ENCODE results near the gene B4GALT7. TPM values are rescaled to one million over a fixed set of nuclear protein-coding genes. Genes with fewer than 3 reads are reported as not detected.
"Not testable (repeated sequence)": the region's sequence is repeated elsewhere in the genome, so short reads cannot be mapped to it uniquely, and the experiment has no call there.

Gene B4GALT7
- total and polyA plus RNA-seq, 10 donors, result 22.7 to 43.8 (median 32.8) TPM

GRCh38 chr5:177557796-177558195 is 42.1 kb upstream of the B4GALT7 start:
- Histone ChIP-seq H3K27ac (no peak overlapping the region), H3K4me3 (no peak overlapping the region), H3K27me3 (replicated peaks in 1 of 7) (no peaks in the 10 kb centered on the region), H3K4me1 (peaks cover 12 to 24% (median 17%) of the 10 kb centered on the region in 6 donors), H3K9me3 (peaks cover 0 to 7% (median 0%) of the 10 kb centered on the region in 8 donors), H3K36me3 (no peaks in the 10 kb centered on the region)
- TF ChIP-seq POLR2A (IDR thresholded peaks at IDR 0.05) (no peak), POLR2AphosphoS5 (IDR thresholded peaks at IDR 0.05) (no peak), CTCF (IDR thresholded peaks at IDR 0.05 in 8 of 11, conservative IDR thresholded peaks at IDR 0.05 in 3 of 11) (no peak)
- no peak for DNase-seq
- intact Hi-C loops (cut with DNase I; ENCODE audit: low total_unique reads), result no loop called here
- 84 to 89% (median 88%) methylated on average over 5 of the region's 5 CpGs for WGBS, 5 donors

- H3K9me3 ChIP-seq; H3K36me3 ChIP-seq; H3K27ac ChIP-seq; H3K27me3 ChIP-seq (replicated peaks in 1 of 7); intact Hi-C loops (cut with DNase I; ENCODE audit: low total_unique reads); H3K4me3 ChIP-seq; DNase-seq: not testable (repeated sequence)
- peaks cover 3 to 12% (median 7%) of the 10 kb centered on the region in 6 donors for H3K4me1 ChIP-seq
- WGBS, 5 donors, result 63 to 77% (median 66%) methylated on average over 7 to 8 of the region's 8 CpGs
These were observed 40.4 kb upstream of the B4GALT7 start for GRCh38 chr5:177559446-177559941.

GRCh38 chr5:177565046-177565445 is 34.9 kb upstream of the B4GALT7 start:
- Histone ChIP-seq H3K4me1 (no peaks in the 10 kb centered on the region), H3K36me3 (no peaks in the 10 kb centered on the region), H3K4me3 (no peak overlapping the region), H3K27me3 (replicated peaks in 1 of 7) (peaks cover 0 to 21% (median 0%) of the 10 kb centered on the region in 7 donors), H3K27ac (no peak overlapping the region), H3K9me3 (peaks cover 0 to 7% (median 0%) of the 10 kb centered on the region in 8 donors)
- TF ChIP-seq CTCF (IDR thresholded peaks at IDR 0.05 in 8 of 11, conservative IDR thresholded peaks at IDR 0.05 in 3 of 11), result no peak
- no peak for TF ChIP-seq POLR2AphosphoS5 (IDR thresholded peaks at IDR 0.05)
- no peak for TF ChIP-seq POLR2A (IDR thresholded peaks at IDR 0.05)
- intact Hi-C loops (cut with DNase I; ENCODE audit: low total_unique reads), result no loop called here
- DNase-seq, result no peak
- 77 to 86% (median 81%) methylated on average over 8 of the region's 8 CpGs for WGBS, 5 donors

GRCh38 chr5:177568326-177568725 is 31.6 kb upstream of the B4GALT7 start:
- H3K4me1 ChIP-seq, result no peaks in the 10 kb centered on the region
- WGBS, 5 donors, result 71 to 75% (median 74%) methylated on average over 7 of the region's 7 CpGs
- no peak for DNase-seq

More at GRCh38 chr5:177568326-177568725, 31.6 kb upstream of the B4GALT7 start:
- Histone ChIP-seq H3K9me3 (peaks cover 0 to 9% (median 0%) of the 10 kb centered on the region in 8 donors), H3K4me3 (no peak overlapping the region), H3K27me3 (replicated peaks in 1 of 7) (peaks cover 0 to 21% (median 0%) of the 10 kb centered on the region in 7 donors), H3K36me3 (no peaks in the 10 kb centered on the region), H3K27ac (no peak overlapping the region)
- intact Hi-C loops (cut with DNase I; ENCODE audit: low total_unique reads), result no loop called here
- TF ChIP-seq POLR2A (IDR thresholded peaks at IDR 0.05), result no peak
- no peak for TF ChIP-seq CTCF (IDR thresholded peaks at IDR 0.05 in 8 of 11, conservative IDR thresholded peaks at IDR 0.05 in 3 of 11)
- TF ChIP-seq POLR2AphosphoS5 (IDR thresholded peaks at IDR 0.05), result no peak
